PC-9 (cell line): ENCODE measurements around the gene HYAL1.

ENCODE experiments used
- EZH2 ChIP-seq: fragments of 200-600 bp; sonication (generic); IDR thresholded peaks from 2 replicates; pipeline ENCODE4 v1.8.0; 2017; ENCODE audit warnings: antibody characterized with exemption, low read depth
- TF ChIP-seq, protein P1 (sequence below): fragments of 200-600 bp; sonication (generic); conservative IDR thresholded peaks from 2 replicates; pipeline ENCODE4 v1.6.1; 2017; ENCODE audit warnings: mixed run types, antibody characterized with exemption, mild to moderate bottlenecking, moderate library complexity

DNA sequence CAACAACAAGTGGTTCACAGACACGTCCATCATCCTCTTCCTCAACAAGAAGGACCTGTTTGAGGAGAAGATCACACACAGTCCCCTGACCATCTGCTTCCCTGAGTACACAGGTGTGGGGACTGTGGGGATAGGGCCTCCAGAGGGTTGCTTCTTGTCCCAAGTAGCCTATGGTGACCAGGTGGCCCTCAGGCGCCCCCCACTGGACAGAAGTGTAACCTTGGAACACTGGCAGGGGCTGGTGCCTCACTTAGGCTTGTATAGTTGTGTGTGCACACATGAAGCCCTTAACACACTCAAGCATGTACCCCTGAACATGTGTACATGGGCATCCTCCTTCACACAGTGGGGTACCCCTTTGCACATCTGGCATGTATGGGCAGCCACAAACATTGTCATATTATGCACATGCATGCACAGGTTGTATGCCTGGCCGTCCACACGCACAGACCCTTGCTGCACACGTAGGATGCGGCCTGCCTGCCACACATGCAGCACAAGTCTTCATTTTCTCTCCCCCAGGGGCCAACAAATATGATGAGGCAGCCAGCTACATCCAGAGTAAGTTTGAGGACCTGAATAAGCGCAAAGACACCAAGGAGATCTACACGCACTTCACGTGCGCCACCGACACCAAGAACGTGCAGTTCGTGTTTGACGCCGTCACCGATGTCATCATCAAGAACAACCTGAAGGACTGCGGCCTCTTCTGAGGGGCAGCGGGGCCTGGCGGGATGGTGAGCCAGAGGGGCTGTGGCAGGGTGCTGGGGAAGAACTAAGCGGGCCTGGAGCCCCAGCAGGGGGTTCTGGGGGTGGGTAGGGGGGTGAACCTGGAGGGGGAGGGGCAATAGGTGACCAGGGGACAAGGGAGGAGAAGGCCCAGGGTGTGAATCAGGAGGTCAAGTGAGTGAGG lies 46.1 kb downstream of the HYAL1 start:
- TF ChIP-seq, protein P1, sequence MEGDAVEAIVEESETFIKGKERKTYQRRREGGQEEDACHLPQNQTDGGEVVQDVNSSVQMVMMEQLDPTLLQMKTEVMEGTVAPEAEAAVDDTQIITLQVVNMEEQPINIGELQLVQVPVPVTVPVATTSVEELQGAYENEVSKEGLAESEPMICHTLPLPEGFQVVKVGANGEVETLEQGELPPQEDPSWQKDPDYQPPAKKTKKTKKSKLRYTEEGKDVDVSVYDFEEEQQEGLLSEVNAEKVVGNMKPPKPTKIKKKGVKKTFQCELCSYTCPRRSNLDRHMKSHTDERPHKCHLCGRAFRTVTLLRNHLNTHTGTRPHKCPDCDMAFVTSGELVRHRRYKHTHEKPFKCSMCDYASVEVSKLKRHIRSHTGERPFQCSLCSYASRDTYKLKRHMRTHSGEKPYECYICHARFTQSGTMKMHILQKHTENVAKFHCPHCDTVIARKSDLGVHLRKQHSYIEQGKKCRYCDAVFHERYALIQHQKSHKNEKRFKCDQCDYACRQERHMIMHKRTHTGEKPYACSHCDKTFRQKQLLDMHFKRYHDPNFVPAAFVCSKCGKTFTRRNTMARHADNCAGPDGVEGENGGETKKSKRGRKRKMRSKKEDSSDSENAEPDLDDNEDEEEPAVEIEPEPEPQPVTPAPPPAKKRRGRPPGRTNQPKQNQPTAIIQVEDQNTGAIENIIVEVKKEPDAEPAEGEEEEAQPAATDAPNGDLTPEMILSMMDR, result peak; percentile 62; the same call in 1 of the 2 replicates
- no peak for TF ChIP-seq EZH2
